ENCODE measurements around the gene ZNF761. TPM values are rescaled to one million over a fixed set of nuclear protein-coding genes. Genes with fewer than 3 reads are reported as not detected.

ZNF761 gene
- polyA plus RNA-seq, 3 donors = 11.7 to 18.9 (median 13.6) TPM

DNA sequence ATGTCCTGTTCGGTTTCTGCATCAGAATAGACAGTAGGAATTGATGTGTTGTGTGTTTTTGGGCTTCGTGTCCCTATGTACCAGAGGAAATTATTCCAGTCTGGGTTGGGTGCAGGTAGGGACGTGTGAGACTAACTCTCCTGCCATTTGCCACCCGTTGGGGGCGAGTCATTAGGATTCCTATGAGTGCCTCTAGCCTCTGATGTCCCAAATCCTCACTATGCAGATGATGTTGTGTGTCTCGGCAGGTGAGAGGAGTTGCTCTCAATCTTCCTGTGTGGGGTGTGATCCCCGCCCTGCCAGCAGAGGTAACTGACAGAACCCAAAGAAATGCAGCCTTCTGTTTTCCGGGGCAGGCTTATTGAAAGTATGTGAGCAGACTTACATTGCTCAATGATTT, 74.9 kb downstream of the ZNF761 start:
- DNase-seq = no peak

Other genes starting within 250 kb of the ZNF761 start
- 10 to 100 TPM in 1 of 3 donors, 1 to 10 TPM in 2; 6.0 to 10.7 (median 9.7) TPM for gene ZNF665, start 238.6 kb upstream of the ZNF761 start, polyA plus RNA-seq (ENCODE audit: insufficient read length in 3 of 3)
- gene ZNF677, start 177.1 kb upstream of the ZNF761 start, polyA plus RNA-seq (ENCODE audit: insufficient read length in 3 of 3) = 10 to 100 TPM; 37.9 to 58.8 (median 55.3) TPM
- gene VN1R2, start 173.7 kb upstream of the ZNF761 start, polyA plus RNA-seq (ENCODE audit: insufficient read length in 3 of 3) = not detected
- not detected for gene VN1R4, start 164.3 kb upstream of the ZNF761 start, polyA plus RNA-seq (ENCODE audit: insufficient read length in 3 of 3)
- gene ZNF845, start 98.2 kb upstream of the ZNF761 start, polyA plus RNA-seq (ENCODE audit: insufficient read length in 3 of 3) = 1 to 10 TPM; 7.7 to 9.8 (median 8.1) TPM
- 10 to 100 TPM; 10.8 to 17.7 (median 13.4) TPM for gene ZNF525, start 66.3 kb upstream of the ZNF761 start, polyA plus RNA-seq (ENCODE audit: insufficient read length in 3 of 3)
- 10 to 100 TPM in 2 of 3 donors, 1 to 10 TPM in 1; 9.5 to 17.3 (median 12.6) TPM for gene ZNF765, start 36.8 kb upstream of the ZNF761 start, polyA plus RNA-seq (ENCODE audit: insufficient read length in 3 of 3)
- 1 to 10 TPM; 5.7 to 8.0 (median 5.9) TPM for gene ZNF813, start 35.7 kb downstream of the ZNF761 start, polyA plus RNA-seq (ENCODE audit: insufficient read length in 3 of 3)
- 10 to 100 TPM; 14.4 to 23.7 (median 22.4) TPM for gene ZNF331, start 106.2 kb downstream of the ZNF761 start, polyA plus RNA-seq (ENCODE audit: insufficient read length in 3 of 3)
- not detected for gene DPRX, start 200.0 kb downstream of the ZNF761 start, polyA plus RNA-seq (ENCODE audit: insufficient read length in 3 of 3)

All from renal pelvis (tissue), 4 donors.